Activated naive CD4-positive, alpha-beta T cell (primary cell): ENCODE data around the gene LSM8.
"Not testable (repeated sequence)": the region's sequence is repeated elsewhere in the genome, so short reads cannot be mapped to it uniquely, and the experiment has no call there.

Source experiments
- DNase-seq, 4 experiments: peaks; one replicate each; lab custom pipeline; 2025; lab: John Stamatoyannopoulos, UW

LSM8 gene

GRCh38 chr7:118183786-118184564 lies at the start of gene LSM8:
TSS of gene LSM8 (plus strand) at chr7:118184164. CDS start at chr7:118184224, 60 bp downstream.
- peak; percentile 93 to 95 (median 93) for DNase-seq

GRCh38 chr7:118134420-118134819 lies 49.5 kb upstream of the LSM8 start:
- not testable (repeated sequence) for DNase-seq

GRCh38 chr7:118140468-118140867 lies 43.5 kb upstream of the LSM8 start:
- no peak for DNase-seq

- no peak for DNase-seq
Measured at GRCh38 chr7:118142012-118142411, 42.0 kb upstream of the LSM8 start.

- no peak for DNase-seq
Measured at GRCh38 chr7:118148930-118149329, 35.0 kb upstream of the LSM8 start.

GRCh38 chr7:118149394-118149793 lies 34.6 kb upstream of the LSM8 start:
- no peak for DNase-seq

- DNase-seq, result no peak
Measured at GRCh38 chr7:118151671-118152070, 32.3 kb upstream of the LSM8 start.

GRCh38 chr7:118152149-118152548 lies 31.8 kb upstream of the LSM8 start:
- no peak for DNase-seq

GRCh38 chr7:118152654-118153053 lies 31.3 kb upstream of the LSM8 start:
- DNase-seq, result no peak

- DNase-seq, result no peak
Measured at GRCh38 chr7:118153551-118154177, 30.3 kb upstream of the LSM8 start.

- DNase-seq, result no peak
Measured at GRCh38 chr7:118158766-118159165, 25.2 kb upstream of the LSM8 start.

GRCh38 chr7:118169146-118169545 lies 14.8 kb upstream of the LSM8 start:
- DNase-seq, result no peak

GRCh38 chr7:118175740-118176139 lies 8.2 kb upstream of the LSM8 start:
- DNase-seq, result no peak

- DNase-seq, result no peak
Measured at GRCh38 chr7:118179191-118179590, 4.8 kb upstream of the LSM8 start.

GRCh38 chr7:118182593-118183427 lies 1.2 kb upstream of the LSM8 start:
- no peak for DNase-seq

- no peak for DNase-seq
Measured at GRCh38 chr7:118183428-118183785, 557 bp upstream of the LSM8 start.

GRCh38 chr7:118184565-118184940 lies 589 bp downstream of the LSM8 start:
- no peak for DNase-seq

- no peak for DNase-seq
Measured at GRCh38 chr7:118185163-118185860, 1.3 kb downstream of the LSM8 start.

- no peak for DNase-seq
Measured at GRCh38 chr7:118186501-118186900, 2.5 kb downstream of the LSM8 start.

- DNase-seq, result no peak
Measured at GRCh38 chr7:118194571-118194970, 10.6 kb downstream of the LSM8 start.

- peak in 3 of 4 experiments; percentile 2 to 12 (median 7) for DNase-seq
Measured at GRCh38 chr7:118195837-118196474, 12.0 kb downstream of the LSM8 start.

GRCh38 chr7:118202061-118202460 lies 18.1 kb downstream of the LSM8 start:
- no peak for DNase-seq
